Osteoblast (primary cell): Measurements from ENCODE around the gene NINL. TPM values are rescaled to one million over a fixed set of nuclear protein-coding genes. Genes with fewer than 3 reads are reported as not detected.

ENCODE experiments used
- DNase-seq: peaks from one replicate; pipeline ENCODE4 v3.0.0; 2011; ENCODE audit warnings: low spot score, mixed read lengths; ENCODE audit not compliant: insufficient read length; ENCODE audit errors: missing footprints
- H2AFZ ChIP-seq: 2 replicates; pipeline ENCODE4 v1.6.0; 2011; ENCODE audit warnings: mild to moderate bottlenecking, low read length
- H3K27ac ChIP-seq: 2 replicates; pipeline ENCODE4 v1.5.1; 2011; ENCODE audit warnings: mild to moderate bottlenecking, low read depth, low read length, moderate library complexity
- H3K27me3 ChIP-seq: 2 replicates; pipeline ENCODE4 v1.6.0; 2012; ENCODE audit warnings: mild to moderate bottlenecking, control low read depth, inconsistent platforms, low read length, moderate library complexity; ENCODE audit not compliant: insufficient read depth
- H3K36me3 ChIP-seq: 2 replicates; pipeline ENCODE4 v1.5.1; 2011; ENCODE audit warnings: mild to moderate bottlenecking, low read length, control low read depth, moderate library complexity; ENCODE audit not compliant: insufficient read depth
- H3K4me1 ChIP-seq: 2 replicates; pipeline ENCODE4 v1.5.1; 2011; ENCODE audit warnings: mild to moderate bottlenecking, low read length, control low read depth, moderate library complexity; ENCODE audit not compliant: insufficient read depth
- H3K4me2 ChIP-seq: 2 replicates; pipeline ENCODE4 v1.6.0; 2011; ENCODE audit warnings: mild to moderate bottlenecking, low read length; ENCODE audit not compliant: insufficient read depth
- H3K4me3 ChIP-seq: fragments of 200-600 bp; sonication (generic); 3 replicates; pipeline ENCODE4 v1.5.1; 2012; ENCODE audit warnings: mild to moderate bottlenecking, low read length, inconsistent platforms; ENCODE audit not compliant: insufficient read depth
- H3K79me2 ChIP-seq: 2 replicates; pipeline ENCODE4 v1.6.0; 2012; ENCODE audit warnings: mild to moderate bottlenecking, low read length, control low read depth, inconsistent platforms; ENCODE audit not compliant: insufficient read depth
- H3K9me3 ChIP-seq: 2 replicates; pipeline ENCODE4 v1.5.1; 2011; ENCODE audit warnings: low read depth, low read length, control low read depth
- H4K20me1 ChIP-seq: 2 replicates; pipeline ENCODE4 v1.6.0; 2012; ENCODE audit warnings: mild to moderate bottlenecking, low read length, control low read depth; ENCODE audit not compliant: insufficient read depth
- CTCF ChIP-seq: IDR thresholded peaks from 2 replicates; pipeline ENCODE4 v1.5.1; 2011; ENCODE audit warnings: mild to moderate bottlenecking, low read depth, low read length, moderate library complexity; ENCODE audit errors: extremely low read depth
- total RNA-seq: library from RNA; depleted of rRNA; stranded (reverse); fragments of >200 nt; gene quantifications from 2 replicates; pipeline ENCODE4 v1.2.3, GENCODE V29; 2012

Gene NINL
- total RNA-seq, 1 donor = 14.8 TPM

DNA sequence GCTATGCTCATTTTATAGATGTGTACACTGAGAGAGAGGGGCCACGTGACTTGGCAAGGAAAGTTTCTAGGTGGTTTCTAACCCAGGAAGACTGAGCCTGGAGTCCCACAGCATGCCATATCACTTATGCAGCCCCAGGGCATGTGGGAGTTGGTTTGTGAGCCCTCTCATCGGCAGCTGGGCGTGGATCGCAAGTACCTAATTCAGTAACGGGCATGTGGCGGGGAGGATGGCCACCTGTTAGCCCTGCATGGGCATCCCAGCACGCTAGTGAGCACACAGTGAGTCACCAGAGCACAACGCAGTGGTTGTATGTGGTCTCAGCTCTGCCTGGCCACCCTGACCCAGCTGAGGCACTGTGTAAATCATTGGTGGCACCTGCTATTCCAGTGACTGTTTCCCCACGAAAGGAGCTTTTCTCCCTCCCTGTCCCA lies 88.3 kb downstream of the NINL start:
- H3K4me3 ChIP-seq = no peak overlapping the region
- H3K27me3 ChIP-seq = no peaks in the 10 kb centered on the region
- no peaks in the 10 kb centered on the region for H3K9me3 ChIP-seq
- H3K36me3 ChIP-seq = no peaks in the 10 kb centered on the region
- H2AFZ ChIP-seq = no peak overlapping the region
- no peaks in the 10 kb centered on the region for H4K20me1 ChIP-seq
- DNase-seq = no peak
- H3K27ac ChIP-seq = no peak overlapping the region
- TF ChIP-seq CTCF = no peak
- H3K79me2 ChIP-seq = no peaks in the 10 kb centered on the region
- no peaks in the 10 kb centered on the region for H3K4me1 ChIP-seq
- H3K4me2 ChIP-seq = no peak overlapping the region

DNA sequence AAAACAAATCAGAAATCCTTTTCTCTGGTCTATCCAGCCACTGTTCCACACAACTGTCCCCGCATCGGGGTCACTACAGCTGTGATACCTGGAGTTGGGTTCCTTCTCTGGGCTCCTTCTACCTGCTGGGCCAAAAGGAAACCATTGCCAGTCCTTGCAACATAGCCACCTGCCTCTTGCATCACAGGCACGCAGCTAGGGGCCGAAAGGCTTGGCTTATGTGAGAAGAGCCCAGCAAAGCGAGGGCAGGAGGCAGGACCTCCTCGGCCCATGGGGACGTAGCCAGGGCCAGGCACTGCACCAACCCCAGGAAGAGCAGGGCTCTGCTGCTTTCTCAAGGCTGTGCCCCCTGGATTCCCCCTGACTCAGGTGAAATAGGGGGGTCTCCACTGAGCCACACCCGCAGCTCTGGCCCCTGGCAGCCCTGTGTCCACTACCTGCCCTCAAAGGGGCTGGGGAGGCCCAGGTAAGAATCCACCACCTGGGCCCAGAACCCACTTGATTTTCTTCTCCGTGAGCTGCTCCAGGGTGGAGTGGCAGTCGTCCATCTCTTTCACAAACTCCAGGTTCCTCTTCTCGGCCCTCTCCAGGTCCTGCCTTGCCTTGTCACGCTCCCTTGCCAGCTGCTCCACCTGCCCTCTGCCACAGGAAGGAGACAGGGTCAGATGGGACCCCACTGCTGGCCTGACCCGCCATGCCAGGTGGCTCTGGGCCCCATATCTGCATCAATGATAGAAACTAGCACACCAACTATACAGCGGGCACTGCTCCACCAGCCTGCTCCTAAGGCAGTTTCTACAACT lies 89.0 kb downstream of the NINL start:
- no peak for TF ChIP-seq CTCF
- H3K27me3 ChIP-seq = no peaks in the 10 kb centered on the region
- no peak overlapping the region for H3K27ac ChIP-seq
- H2AFZ ChIP-seq = no peak overlapping the region
- H3K4me2 ChIP-seq = no peak overlapping the region
- H3K36me3 ChIP-seq = no peaks in the 10 kb centered on the region
- no peaks in the 10 kb centered on the region for H4K20me1 ChIP-seq
- no peaks in the 10 kb centered on the region for H3K4me1 ChIP-seq
- H3K9me3 ChIP-seq = no peaks in the 10 kb centered on the region
- no peak overlapping the region for H3K4me3 ChIP-seq
- no peaks in the 10 kb centered on the region for H3K79me2 ChIP-seq
- DNase-seq = no peak

GRCh38 chr20:25495189-25495824 lies 90.0 kb downstream of the NINL start:
- H3K79me2 ChIP-seq = no peaks in the 10 kb centered on the region
- no peaks in the 10 kb centered on the region for H4K20me1 ChIP-seq
- TF ChIP-seq CTCF = no peak
- H2AFZ ChIP-seq = no peak overlapping the region
- DNase-seq = no peak
- H3K36me3 ChIP-seq = no peaks in the 10 kb centered on the region
- H3K27ac ChIP-seq = no peak overlapping the region
- H3K4me2 ChIP-seq = no peak overlapping the region
- no peaks in the 10 kb centered on the region for H3K27me3 ChIP-seq
- H3K4me1 ChIP-seq = no peaks in the 10 kb centered on the region
- no peaks in the 10 kb centered on the region for H3K9me3 ChIP-seq
- no peak overlapping the region for H3K4me3 ChIP-seq

DNA sequence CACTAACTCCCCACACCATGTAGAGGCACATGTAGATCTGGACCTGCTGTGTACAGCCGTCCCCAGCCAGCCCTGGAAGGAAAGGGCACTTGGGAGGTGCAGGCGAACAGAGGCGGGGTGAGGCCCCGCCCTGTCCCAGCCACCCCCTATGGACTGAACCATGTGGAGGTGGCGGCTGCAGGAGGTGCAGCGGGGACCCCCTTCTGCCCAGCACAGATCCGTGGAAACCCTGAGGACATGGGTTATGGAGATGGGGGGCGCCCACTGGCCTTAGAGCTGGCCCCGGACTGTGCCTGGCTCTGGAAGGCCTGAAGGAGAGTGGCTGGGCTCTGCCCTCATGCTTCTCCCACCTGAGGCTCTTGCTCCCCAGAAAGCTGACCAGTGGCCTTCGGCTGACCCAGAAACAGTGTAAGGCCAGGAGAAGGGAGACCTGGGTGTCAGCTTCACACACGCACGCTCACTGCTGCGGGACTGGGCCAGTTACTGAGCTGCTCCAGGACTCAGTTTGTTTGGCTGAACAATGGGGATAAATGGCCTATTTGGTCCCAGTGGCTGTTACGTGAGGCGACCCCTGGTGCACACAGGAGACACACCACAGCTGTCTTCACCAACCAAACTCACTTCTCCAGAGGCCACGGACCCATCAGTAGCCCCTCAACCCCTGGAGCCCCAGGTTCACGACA lies 90.7 kb downstream of the NINL start:
- Histone ChIP-seq H3K4me1 (no peaks in the 10 kb centered on the region), H3K27me3 (no peaks in the 10 kb centered on the region), H2AFZ (no peak overlapping the region), H3K36me3 (no peaks in the 10 kb centered on the region), H3K4me3 (no peak overlapping the region), H3K79me2 (no peaks in the 10 kb centered on the region), H4K20me1 (no peaks in the 10 kb centered on the region), H3K9me3 (no peaks in the 10 kb centered on the region), H3K4me2 (no peak overlapping the region), H3K27ac (no peak overlapping the region)
- no peak for DNase-seq
- TF ChIP-seq CTCF = no peak
